SU-DHL-6 (cell line): ENCODE data around the gene CELSR3.

Source experiments
- H2AFZ ChIP-seq: fragments of 200-600 bp; sonication (generic); 2 replicates; pipeline ENCODE4 v1.6.1; 2014; ENCODE audit warnings: low read depth, mild to moderate bottlenecking, moderate library complexity, mixed read lengths, antibody characterized with exemption, low read length; ENCODE audit not compliant: severe bottlenecking
- H3F3A ChIP-seq: fragments of 200-600 bp; shearing (Covaris generic); 2 replicates; pipeline ENCODE4 v1.6.0; 2016; ENCODE audit warnings: antibody characterized with exemption, mild to moderate bottlenecking; ENCODE audit not compliant: insufficient read depth
- H3K27ac ChIP-seq: fragments of 200-600 bp; sonication (generic); 2 replicates; pipeline ENCODE4 v1.5.1; 2016; ENCODE audit warnings: low read depth, mild to moderate bottlenecking, low read length, moderate library complexity, mixed read lengths
- H3K27me3 ChIP-seq: fragments of 200-600 bp; sonication (generic), shearing (Covaris generic); 2 replicates; pipeline ENCODE4 v1.6.0; 2014; ENCODE audit warnings: mild to moderate bottlenecking, low read length
- H3K36me3 ChIP-seq: fragments of 200-600 bp; sonication (generic); 2 replicates; pipeline ENCODE4 v1.6.1; 2014; ENCODE audit warnings: mild to moderate bottlenecking, low read length, mixed read lengths
- H3K4me2 ChIP-seq: fragments of 300-600, 200-600 bp; shearing (Covaris generic), sonication (generic); 2 replicates; pipeline ENCODE4 v1.6.0; 2014; ENCODE audit warnings: low read length, low read depth, mild to moderate bottlenecking; ENCODE audit not compliant: poor library complexity, severe bottlenecking
- H3K4me3 ChIP-seq: fragments of 200-600 bp; sonication (generic); 2 replicates; pipeline ENCODE4 v1.5.1; 2014; ENCODE audit warnings: antibody characterized with exemption, low read length, mild to moderate bottlenecking, mixed read lengths; ENCODE audit not compliant: insufficient read depth, poor library complexity, severe bottlenecking
- H3K79me2 ChIP-seq: fragments of 200-600 bp; sonication (generic); 2 replicates; pipeline ENCODE4 v1.6.1; 2014; ENCODE audit warnings: mild to moderate bottlenecking, low read length, moderate library complexity; ENCODE audit not compliant: insufficient read depth
- H3K9ac ChIP-seq: fragments of 200-600 bp; sonication (generic); 2 replicates; pipeline ENCODE4 v1.7.0; 2014; ENCODE audit warnings: mild to moderate bottlenecking, low read length
- H3K9me2 ChIP-seq: fragments of 200-600 bp; sonication (generic); replicated peaks from 2 replicates; pipeline ENCODE4 v1.6.1; 2014; ENCODE audit warnings: low read length; ENCODE audit not compliant: insufficient read depth
- H3K9me3 ChIP-seq: fragments of 200-600 bp; sonication (generic); 2 replicates; pipeline ENCODE4 v1.6.1; 2014; ENCODE audit warnings: low read length, mixed read lengths; ENCODE audit not compliant: insufficient read depth
- H4K20me1 ChIP-seq: fragments of 200-600 bp; sonication (generic); 2 replicates; pipeline ENCODE4 v1.6.1; 2014; ENCODE audit warnings: low read depth, mild to moderate bottlenecking, antibody characterized with exemption, low read length, moderate library complexity, mixed read lengths
- EZH2phosphoT487 ChIP-seq: fragments of 200-600 bp; sonication (generic), shearing (Covaris generic); conservative IDR thresholded peaks from 2 replicates; pipeline ENCODE4 v1.6.1; 2018; ENCODE audit warnings: mild to moderate bottlenecking, antibody characterized with exemption, low read length, moderate library complexity, mixed read lengths
- TF ChIP-seq, protein P1 (sequence below): fragments of 200-600 bp; sonication (generic); IDR thresholded peaks from one replicate; pipeline ENCODE4 v1.5.1; 2017; ENCODE audit warnings: antibody characterized with exemption, mild to moderate bottlenecking, low read length, moderate library complexity; ENCODE audit not compliant: insufficient read depth, poor library complexity, severe bottlenecking

CELSR3 gene

DNA sequence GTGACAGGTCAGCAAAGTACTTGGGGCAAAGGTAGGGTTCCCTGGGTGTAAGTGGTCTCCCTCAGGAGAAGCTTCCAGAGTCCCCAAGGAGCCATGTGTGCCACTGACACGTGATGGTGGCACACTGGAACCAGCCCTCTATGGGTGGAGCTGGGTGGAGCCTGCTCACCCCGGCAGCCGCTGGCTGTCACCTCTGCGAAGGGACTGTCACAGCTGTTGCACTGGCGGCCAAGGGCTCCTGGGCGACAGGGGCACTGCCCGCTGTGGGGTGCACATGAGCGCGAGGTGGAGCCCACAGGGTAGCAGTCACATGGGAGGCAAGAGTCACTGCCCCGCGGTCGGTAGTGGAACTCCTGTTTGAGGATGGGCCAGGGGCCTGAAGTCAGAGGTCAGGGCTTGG, 12.0 kb downstream of the CELSR3 start:
- no peak for TF ChIP-seq EZH2phosphoT487
- TF ChIP-seq, protein P1, sequence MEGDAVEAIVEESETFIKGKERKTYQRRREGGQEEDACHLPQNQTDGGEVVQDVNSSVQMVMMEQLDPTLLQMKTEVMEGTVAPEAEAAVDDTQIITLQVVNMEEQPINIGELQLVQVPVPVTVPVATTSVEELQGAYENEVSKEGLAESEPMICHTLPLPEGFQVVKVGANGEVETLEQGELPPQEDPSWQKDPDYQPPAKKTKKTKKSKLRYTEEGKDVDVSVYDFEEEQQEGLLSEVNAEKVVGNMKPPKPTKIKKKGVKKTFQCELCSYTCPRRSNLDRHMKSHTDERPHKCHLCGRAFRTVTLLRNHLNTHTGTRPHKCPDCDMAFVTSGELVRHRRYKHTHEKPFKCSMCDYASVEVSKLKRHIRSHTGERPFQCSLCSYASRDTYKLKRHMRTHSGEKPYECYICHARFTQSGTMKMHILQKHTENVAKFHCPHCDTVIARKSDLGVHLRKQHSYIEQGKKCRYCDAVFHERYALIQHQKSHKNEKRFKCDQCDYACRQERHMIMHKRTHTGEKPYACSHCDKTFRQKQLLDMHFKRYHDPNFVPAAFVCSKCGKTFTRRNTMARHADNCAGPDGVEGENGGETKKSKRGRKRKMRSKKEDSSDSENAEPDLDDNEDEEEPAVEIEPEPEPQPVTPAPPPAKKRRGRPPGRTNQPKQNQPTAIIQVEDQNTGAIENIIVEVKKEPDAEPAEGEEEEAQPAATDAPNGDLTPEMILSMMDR: no peak
- Histone ChIP-seq H3F3A (no peaks in the 10 kb centered on the region), H2AFZ (no peak overlapping the region), H3K9me3 (no peaks in the 10 kb centered on the region), H3K27me3 (no peaks in the 10 kb centered on the region), H3K36me3 (no peaks in the 10 kb centered on the region), H3K9me2 (no peaks in the 10 kb centered on the region), H3K9ac (no peak overlapping the region), H4K20me1 (no peaks in the 10 kb centered on the region), H3K4me3 (no peak overlapping the region), H3K27ac (no peak overlapping the region), H3K79me2 (no peaks in the 10 kb centered on the region), H3K4me2 (no peak overlapping the region)

DNA sequence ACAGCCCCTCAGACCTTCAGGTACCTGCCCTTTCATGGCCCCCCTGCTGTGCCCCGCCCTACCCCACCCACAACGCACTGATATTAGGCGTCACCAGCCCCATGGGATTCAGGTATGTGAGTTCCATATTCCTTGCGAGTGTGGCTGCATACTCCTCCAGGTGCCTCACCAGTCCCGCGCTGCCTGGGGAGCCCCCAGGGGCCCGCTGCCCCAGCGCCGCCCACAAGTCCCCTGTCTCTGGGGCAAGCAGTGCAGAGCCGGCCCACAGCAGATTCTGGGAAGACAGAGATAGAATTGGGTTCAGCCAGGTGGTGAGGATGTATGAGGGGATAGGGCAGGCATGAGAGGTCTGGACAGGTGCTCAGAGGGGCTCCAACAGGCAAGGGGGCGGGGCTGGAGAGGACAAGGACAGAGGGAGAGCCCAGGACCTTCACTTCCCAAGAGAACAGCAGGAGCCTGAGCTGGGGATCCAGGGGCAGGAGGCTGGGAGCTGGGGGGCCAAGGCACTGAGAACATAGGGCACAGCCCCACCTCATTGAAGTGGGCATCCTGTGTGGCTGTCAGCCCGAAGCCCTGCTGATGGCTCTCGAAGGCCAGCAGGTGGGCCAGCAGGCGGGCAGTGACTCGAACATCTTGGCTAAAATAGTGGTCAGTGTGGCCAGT, 14.4 kb downstream of the CELSR3 start:
- no peak overlapping the region for H3K9ac ChIP-seq

DNA sequence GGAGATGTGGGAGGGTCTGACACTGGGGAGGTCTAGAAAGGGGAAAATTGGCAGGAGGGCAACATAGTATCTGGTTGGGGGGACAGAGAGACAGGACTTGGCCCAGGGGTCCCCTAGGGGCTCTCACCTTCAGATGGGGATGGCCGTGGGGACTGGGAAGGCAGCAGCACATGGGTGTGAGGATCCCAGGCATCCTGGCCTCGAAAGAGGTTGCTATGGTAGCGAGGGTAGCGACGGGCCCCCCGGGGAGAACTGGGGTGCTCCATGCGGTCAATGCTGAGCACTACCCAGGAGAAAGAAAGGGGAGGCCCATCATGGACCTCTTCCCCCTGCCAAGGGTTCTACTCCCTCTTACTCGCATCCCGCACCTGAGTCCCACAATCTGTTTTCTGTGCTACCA, 15.0 kb downstream of the CELSR3 start:
- Histone ChIP-seq H3F3A (no peaks in the 10 kb centered on the region), H2AFZ (no peak overlapping the region), H3K9me2 (no peaks in the 10 kb centered on the region), H3K27me3 (no peaks in the 10 kb centered on the region), H3K79me2 (no peaks in the 10 kb centered on the region), H3K4me3 (no peak overlapping the region), H3K4me2 (no peak overlapping the region), H3K9ac (no peak overlapping the region), H3K27ac (no peak overlapping the region), H3K36me3 (no peaks in the 10 kb centered on the region), H4K20me1 (no peaks in the 10 kb centered on the region), H3K9me3 (no peaks in the 10 kb centered on the region)
- no peak for TF ChIP-seq EZH2phosphoT487
- TF ChIP-seq, protein P1: no peak

More for the DNA sequence above, 14.4 kb downstream of the CELSR3 start:
- Histone ChIP-seq H3K79me2 (no peaks in the 10 kb centered on the region), H3K9me3 (no peaks in the 10 kb centered on the region), H3K27ac (no peak overlapping the region), H3K9me2 (no peaks in the 10 kb centered on the region), H3K36me3 (no peaks in the 10 kb centered on the region), H3K4me2 (no peak overlapping the region), H3F3A (no peaks in the 10 kb centered on the region), H4K20me1 (no peaks in the 10 kb centered on the region), H3K4me3 (no peak overlapping the region), H3K27me3 (no peaks in the 10 kb centered on the region), H2AFZ (no peak overlapping the region)
- TF ChIP-seq, protein P1: no peak
- no peak for TF ChIP-seq EZH2phosphoT487
